Measurements from ENCODE around the gene CRTC3.

CRTC3 gene

DNA sequence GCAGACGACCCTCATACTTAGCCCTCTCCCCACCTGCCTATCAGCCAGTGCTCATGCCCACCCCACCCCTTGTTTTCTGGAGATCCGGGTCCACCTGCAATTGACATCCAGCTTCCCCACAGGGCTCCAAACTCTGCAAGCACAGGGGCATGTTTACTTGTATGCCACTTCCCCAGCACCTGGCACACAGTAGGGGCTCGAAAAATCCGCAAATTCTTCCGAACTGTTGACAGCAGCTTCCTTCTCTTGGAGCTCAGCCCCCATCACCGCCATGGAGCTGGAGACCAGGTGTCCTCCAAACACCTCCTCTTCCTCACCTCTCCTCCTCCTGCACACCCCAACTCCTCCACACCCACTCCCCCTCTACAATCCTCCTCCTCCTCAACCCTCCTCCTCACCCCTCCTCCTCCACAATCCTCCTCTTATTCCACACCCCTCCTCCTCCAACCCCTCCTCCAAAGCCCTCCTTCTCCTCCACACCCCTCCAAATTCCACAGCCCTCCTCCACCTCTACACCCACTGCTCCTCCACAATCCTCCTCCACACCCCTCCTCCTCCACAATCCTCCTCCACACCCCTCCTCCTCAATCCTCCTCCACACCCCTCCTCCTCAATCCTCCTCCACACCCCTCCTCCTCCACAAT, 117.1 kb downstream of the CRTC3 start:
- no peak overlapping the region for H3K4me3 ChIP-seq (ENCODE audit: low read depth, low read length)
- TF ChIP-seq, protein P1, sequence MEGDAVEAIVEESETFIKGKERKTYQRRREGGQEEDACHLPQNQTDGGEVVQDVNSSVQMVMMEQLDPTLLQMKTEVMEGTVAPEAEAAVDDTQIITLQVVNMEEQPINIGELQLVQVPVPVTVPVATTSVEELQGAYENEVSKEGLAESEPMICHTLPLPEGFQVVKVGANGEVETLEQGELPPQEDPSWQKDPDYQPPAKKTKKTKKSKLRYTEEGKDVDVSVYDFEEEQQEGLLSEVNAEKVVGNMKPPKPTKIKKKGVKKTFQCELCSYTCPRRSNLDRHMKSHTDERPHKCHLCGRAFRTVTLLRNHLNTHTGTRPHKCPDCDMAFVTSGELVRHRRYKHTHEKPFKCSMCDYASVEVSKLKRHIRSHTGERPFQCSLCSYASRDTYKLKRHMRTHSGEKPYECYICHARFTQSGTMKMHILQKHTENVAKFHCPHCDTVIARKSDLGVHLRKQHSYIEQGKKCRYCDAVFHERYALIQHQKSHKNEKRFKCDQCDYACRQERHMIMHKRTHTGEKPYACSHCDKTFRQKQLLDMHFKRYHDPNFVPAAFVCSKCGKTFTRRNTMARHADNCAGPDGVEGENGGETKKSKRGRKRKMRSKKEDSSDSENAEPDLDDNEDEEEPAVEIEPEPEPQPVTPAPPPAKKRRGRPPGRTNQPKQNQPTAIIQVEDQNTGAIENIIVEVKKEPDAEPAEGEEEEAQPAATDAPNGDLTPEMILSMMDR (IDR thresholded peaks at IDR 0.05; ENCODE audit: low read depth, low read length, missing control alignments), result no peak
- no peak for DNase-seq (ENCODE audit: low read depth)

DNA sequence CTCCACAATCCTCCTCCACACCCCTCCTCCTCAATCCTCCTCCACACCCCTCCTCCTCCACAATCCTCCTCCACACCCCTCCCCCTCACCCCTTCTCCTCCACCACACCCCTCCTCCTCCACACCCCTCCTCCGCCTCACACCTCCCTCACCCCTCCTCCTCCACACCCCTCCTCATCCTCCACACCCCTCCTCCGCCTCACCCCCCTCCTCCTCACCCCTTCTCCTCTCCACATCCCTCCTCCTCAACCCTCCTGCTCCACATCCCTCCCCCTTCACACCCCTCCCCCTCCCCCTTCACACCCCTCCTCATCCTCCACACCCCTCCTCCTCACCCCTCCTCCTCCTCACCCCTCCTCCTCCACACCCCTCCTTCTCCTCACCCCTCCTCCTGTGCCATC, 117.6 kb downstream of the CRTC3 start:
- TF ChIP-seq, protein P1 (IDR thresholded peaks at IDR 0.05; ENCODE audit: low read depth, low read length, missing control alignments), result no peak
- H3K4me3 ChIP-seq (ENCODE audit: low read depth, low read length), result no peak overlapping the region
- no peak for DNase-seq (ENCODE audit: low read depth)

DNA sequence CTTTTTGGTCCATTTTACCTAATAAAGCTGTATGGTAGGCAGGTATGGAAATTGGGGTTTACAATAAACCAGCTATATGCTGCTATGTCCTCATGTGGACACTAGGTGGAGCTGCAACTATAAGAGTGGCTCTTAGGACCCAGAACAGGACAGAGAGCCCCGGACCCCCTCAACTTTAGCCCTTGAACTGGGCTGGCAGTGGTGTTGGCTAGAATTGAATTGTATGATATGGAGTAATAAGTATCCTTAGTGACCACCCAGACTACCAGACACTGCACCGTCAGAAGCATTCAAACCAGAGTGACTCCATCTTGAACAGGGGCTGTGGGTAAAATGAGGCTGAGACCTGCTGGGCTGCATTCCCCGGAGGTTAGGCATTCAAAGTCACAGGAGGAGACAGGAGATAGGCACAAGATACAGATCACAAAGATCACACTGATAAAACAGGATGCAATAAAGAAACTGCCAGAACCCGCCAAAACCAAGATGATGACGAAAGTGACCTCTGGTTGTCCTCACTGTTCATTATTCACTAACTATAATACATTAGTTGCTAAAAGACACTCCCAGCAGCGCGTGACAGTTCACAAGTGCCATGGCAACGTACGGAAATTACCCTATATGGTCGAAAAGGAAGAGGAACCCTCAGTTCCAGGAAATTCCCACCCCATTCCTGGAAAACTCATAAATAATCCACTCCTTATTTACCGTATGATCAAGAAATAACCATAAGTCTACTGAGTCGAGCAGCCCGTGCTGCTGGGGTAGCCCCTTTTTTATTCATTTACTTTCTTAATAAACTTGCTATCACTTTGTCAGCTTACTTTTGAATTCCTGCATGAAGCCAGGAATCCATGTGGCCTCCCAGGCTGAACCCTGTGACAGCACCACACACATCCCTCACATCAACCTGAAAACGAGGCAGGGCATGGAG, 118.7 kb downstream of the CRTC3 start:
- DNase-seq (ENCODE audit: low read depth), result peak; percentile 60
- no peak overlapping the region for H3K4me3 ChIP-seq (ENCODE audit: low read depth, low read length)
- TF ChIP-seq, protein P1 (IDR thresholded peaks at IDR 0.05; ENCODE audit: low read depth, low read length, missing control alignments), result peak; percentile 82

DNA sequence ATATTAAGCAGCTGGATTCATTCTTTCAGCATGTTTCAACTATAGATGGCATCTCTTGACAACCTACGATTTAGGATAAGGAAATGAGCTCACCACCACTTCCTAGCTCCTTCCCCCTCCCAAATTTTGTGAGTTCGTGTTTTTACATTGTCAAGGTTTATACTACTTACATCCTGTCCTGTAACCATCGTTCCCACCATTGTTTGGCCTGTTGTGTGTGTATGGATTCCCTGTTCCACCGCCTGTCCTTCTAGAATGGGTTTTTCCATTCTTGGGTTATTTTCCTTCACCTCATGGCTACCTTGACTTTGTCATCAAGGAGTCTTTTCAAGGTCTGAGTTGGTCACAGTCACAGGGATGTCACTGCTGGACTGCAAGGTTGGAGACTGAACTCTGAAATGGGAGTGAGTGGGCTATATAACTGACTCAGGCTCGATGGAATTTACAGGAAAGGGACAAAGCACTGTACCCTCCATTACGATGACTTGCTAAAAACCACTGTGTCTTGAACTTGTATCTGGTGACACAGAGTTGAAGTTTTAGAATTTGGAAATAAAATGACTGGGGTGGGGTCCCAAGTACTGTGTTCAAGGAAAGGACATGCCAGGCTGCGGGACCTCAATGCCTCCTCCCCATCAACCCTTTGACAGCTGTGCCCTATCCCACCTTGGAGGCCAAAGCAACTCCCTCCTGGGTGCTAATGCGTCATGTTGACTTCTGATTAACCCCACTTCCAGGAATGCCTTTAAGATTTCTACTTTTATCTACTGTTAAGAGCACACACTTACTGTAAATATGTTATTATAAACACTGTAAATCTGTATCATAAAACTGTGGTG, 120.6 kb downstream of the CRTC3 start:
- no peak overlapping the region for H3K4me3 ChIP-seq (ENCODE audit: low read depth, low read length)
- DNase-seq (ENCODE audit: low read depth), result no peak
- TF ChIP-seq, protein P1 (IDR thresholded peaks at IDR 0.05; ENCODE audit: low read depth, low read length, missing control alignments), result no peak

DNA sequence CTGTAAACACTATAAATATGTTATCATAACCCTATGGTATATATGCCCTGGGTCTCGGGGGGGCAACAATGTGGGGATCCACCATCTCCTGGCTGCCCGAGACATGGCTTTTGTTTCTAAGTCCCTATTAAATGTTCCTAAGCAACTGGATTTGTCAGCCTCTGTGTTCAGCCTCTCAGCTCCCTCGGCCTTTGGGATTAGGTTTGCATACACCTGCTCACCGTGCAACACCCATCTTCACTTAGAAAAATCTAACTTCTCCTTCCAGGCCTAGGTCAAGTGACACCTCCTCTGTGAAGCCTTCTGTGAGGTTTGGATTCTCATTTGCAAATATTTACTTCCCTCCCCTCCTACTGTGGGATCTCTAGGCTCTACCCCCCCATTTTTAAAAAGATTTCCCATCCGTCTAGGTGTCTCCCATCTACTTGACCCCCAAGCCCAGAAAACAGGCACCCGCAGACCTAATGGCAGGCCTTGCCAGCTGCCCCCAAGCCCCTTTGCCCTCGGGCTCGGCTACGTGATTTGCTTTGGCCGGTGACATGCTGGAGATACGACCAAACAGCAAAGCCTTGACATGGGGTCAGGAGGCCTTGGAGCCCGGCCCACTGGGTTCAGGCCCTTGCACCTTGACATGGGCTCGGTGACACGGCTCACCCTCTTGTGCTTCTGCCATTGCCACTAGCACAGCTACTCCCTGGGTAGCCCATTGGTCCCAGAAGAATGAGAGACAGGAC, 121.4 kb downstream of the CRTC3 start:
- no peak for DNase-seq (ENCODE audit: low read depth)
- TF ChIP-seq, protein P1 (IDR thresholded peaks at IDR 0.05; ENCODE audit: low read depth, low read length, missing control alignments), result no peak
- H3K4me3 ChIP-seq (ENCODE audit: low read depth, low read length), result no peak overlapping the region
